ENCODE measurements around the gene DOCK9. TPM values are rescaled to one million over a fixed set of nuclear protein-coding genes. Genes with fewer than 3 reads are reported as not detected.

Gene DOCK9
- total RNA-seq, 1 donor from 2014 or later: 339 TPM

GRCh38 chr13:99008577-99008976 is 30.7 kb upstream of the DOCK9 start:
- Mint-ChIP-seq H3K36me3 (ENCODE audit: low read depth, unreplicated experiment) (peaks cover 13% of the 10 kb centered on the region), H3K27me3 (ENCODE audit: unreplicated experiment) (peaks cover 5% of the 10 kb centered on the region), H3K4me1 (ENCODE audit: unreplicated experiment) (peaks cover 52% of the 10 kb centered on the region), H3K9me3 (ENCODE audit: unreplicated experiment) (peaks cover 1% of the 10 kb centered on the region), H3K4me3 (ENCODE audit: unreplicated experiment) (no peak overlapping the region), H3K27ac (ENCODE audit: unreplicated experiment) (peak overlapping the region; percentile 24)
- no peak for TF ChIP-seq CTCF (IDR thresholded peaks at IDR 0.05; ENCODE audit: unreplicated experiment)
- no peak for DNase-seq (ENCODE audit: low spot score)

DNA sequence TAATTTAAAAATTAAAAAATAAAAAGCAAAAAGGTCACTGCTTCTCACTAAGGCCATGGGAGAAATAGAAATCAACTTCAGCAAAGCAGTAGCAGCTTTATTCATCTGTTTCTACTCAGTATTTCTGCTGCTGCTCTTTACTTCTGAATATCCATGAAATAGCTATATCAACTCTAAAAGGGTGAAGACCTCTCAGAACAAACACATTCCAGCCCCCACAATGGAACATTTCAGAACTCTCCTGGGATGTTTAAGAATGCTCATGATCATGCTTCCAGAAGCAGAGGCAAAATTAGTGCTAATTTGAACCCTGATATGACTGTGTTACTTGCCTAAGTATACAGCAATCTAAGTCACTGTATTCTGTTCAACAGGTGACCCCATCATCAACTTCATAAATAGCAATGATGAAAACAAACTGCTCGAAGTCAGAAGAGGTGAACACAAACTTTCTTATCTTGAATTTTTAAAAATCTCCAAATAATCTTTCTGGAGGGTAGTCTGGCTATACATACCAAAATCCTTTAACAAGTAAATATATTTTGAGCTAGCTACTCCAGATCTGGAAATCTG is 29.6 kb upstream of the DOCK9 start:
- DNase-seq (ENCODE audit: low spot score): no peak
- TF ChIP-seq CTCF (IDR thresholded peaks at IDR 0.05; ENCODE audit: unreplicated experiment): no peak
- H3K4me3 Mint-ChIP-seq (ENCODE audit: unreplicated experiment): no peak overlapping the region
- peaks cover 15% of the 10 kb centered on the region for H3K36me3 Mint-ChIP-seq (ENCODE audit: low read depth, unreplicated experiment)
- H3K9me3 Mint-ChIP-seq (ENCODE audit: unreplicated experiment): peaks cover 5% of the 10 kb centered on the region
- peaks cover 7% of the 10 kb centered on the region for H3K27me3 Mint-ChIP-seq (ENCODE audit: unreplicated experiment)
- H3K4me1 Mint-ChIP-seq (ENCODE audit: unreplicated experiment): peaks cover 57% of the 10 kb centered on the region
- H3K27ac Mint-ChIP-seq (ENCODE audit: unreplicated experiment): no peak overlapping the region

DNA sequence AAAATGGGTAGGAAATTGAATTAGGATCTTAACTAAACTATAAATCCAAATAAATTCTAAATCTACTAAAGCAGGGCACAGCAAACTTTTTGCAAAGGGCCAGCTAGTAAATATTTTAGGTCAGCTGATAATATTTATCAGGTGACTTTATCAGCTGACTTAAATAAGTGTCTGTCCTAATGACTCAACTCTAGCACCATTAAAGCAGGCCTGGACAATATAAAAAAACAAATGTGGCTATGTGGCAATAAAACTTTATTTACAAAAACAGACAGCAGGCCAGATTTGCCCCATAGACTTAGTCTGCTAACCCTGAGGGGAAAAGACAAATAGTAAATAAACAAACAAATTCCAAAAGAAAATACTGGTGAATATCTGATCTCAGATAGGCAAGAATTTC is 27.7 kb upstream of the DOCK9 start:
- no peak for DNase-seq (ENCODE audit: low spot score)
- peaks cover 20% of the 10 kb centered on the region for H3K36me3 Mint-ChIP-seq (ENCODE audit: low read depth, unreplicated experiment)
- H3K27me3 Mint-ChIP-seq (ENCODE audit: unreplicated experiment): peaks cover 5% of the 10 kb centered on the region
- H3K27ac Mint-ChIP-seq (ENCODE audit: unreplicated experiment): peak overlapping the region; percentile 94
- H3K4me3 Mint-ChIP-seq (ENCODE audit: unreplicated experiment): no peak overlapping the region
- H3K9me3 Mint-ChIP-seq (ENCODE audit: unreplicated experiment): peaks cover 5% of the 10 kb centered on the region
- no peak for TF ChIP-seq CTCF (IDR thresholded peaks at IDR 0.05; ENCODE audit: unreplicated experiment)
- H3K4me1 Mint-ChIP-seq (ENCODE audit: unreplicated experiment): peaks cover 74% of the 10 kb centered on the region

DNA sequence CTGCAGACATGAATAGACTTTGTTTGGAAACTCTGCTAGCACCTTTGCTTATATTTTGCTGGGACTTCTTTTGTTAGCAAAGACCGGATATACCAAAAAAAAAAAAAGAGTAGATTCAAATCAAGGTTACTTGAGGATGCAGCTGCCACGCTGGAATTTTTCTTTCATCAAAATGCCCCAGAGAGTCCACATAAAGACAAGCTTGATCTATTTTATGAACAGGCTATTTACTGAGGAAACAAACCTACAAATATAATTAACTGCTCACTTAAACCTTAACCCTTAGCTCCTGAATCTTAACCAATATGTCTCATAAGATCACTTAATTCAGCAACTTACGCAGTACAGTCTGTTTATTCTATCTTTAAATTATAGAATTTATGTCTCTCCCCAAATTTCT is 27.1 kb upstream of the DOCK9 start:
- DNase-seq (ENCODE audit: low spot score): no peak

More for the DNA sequence above, 27.1 kb upstream of the DOCK9 start:
- H3K27ac Mint-ChIP-seq (ENCODE audit: unreplicated experiment): peak overlapping the region; percentile 94
- peaks cover 74% of the 10 kb centered on the region for H3K4me1 Mint-ChIP-seq (ENCODE audit: unreplicated experiment)
- peak overlapping the region; percentile 64 for H3K4me3 Mint-ChIP-seq (ENCODE audit: unreplicated experiment)
- H3K36me3 Mint-ChIP-seq (ENCODE audit: low read depth, unreplicated experiment): peaks cover 20% of the 10 kb centered on the region
- peaks cover 5% of the 10 kb centered on the region for H3K27me3 Mint-ChIP-seq (ENCODE audit: unreplicated experiment)
- TF ChIP-seq CTCF (IDR thresholded peaks at IDR 0.05; ENCODE audit: unreplicated experiment): no peak
- peaks cover 5% of the 10 kb centered on the region for H3K9me3 Mint-ChIP-seq (ENCODE audit: unreplicated experiment)

All from endothelial cell (in vitro differentiated cells).